GM21528 (cell line): ENCODE results near the gene UNCX.

Source experiments
- ATAC-seq: cut with Tn5 transposase; IDR thresholded peaks from one replicate; pipeline ENCODE4 v1.9.1; 2021; ENCODE audit warnings: mild to moderate bottlenecking, moderate library complexity; ENCODE audit not compliant: unreplicated experiment, low FRiP score

The UNCX gene

GRCh38 chr7:1241603-1242255 lies 9.1 kb downstream of the UNCX start:
- no peak for ATAC-seq

GRCh38 chr7:1242256-1242605 lies 9.6 kb downstream of the UNCX start:
- ATAC-seq, result no peak

GRCh38 chr7:1242606-1243289 lies 10.1 kb downstream of the UNCX start:
- no peak for ATAC-seq

- ATAC-seq, result no peak
Observed at GRCh38 chr7:1243290-1243963, 10.8 kb downstream of the UNCX start.

GRCh38 chr7:1243964-1244416 lies 11.3 kb downstream of the UNCX start:
- no peak for ATAC-seq

GRCh38 chr7:1244700-1245523 lies 12.2 kb downstream of the UNCX start:
- ATAC-seq, result no peak

GRCh38 chr7:1245524-1246050 lies 12.9 kb downstream of the UNCX start:
- no peak for ATAC-seq

- no peak for ATAC-seq
Observed at GRCh38 chr7:1246160-1246870, 13.6 kb downstream of the UNCX start.

GRCh38 chr7:1246871-1247526 lies 14.3 kb downstream of the UNCX start:
- no peak for ATAC-seq

GRCh38 chr7:1247527-1248041 lies 14.9 kb downstream of the UNCX start:
- no peak for ATAC-seq

GRCh38 chr7:1248143-1248915 lies 15.7 kb downstream of the UNCX start:
- ATAC-seq, result no peak

- ATAC-seq, result no peak
Observed at GRCh38 chr7:1248916-1249581, 16.4 kb downstream of the UNCX start.

- ATAC-seq, result no peak
Observed at GRCh38 chr7:1249731-1250130, 17.1 kb downstream of the UNCX start.

- no peak for ATAC-seq
Observed at GRCh38 chr7:1250901-1251300, 18.2 kb downstream of the UNCX start.

- no peak for ATAC-seq
Observed at GRCh38 chr7:1251796-1252539, 19.3 kb downstream of the UNCX start.

GRCh38 chr7:1252540-1253090 lies 19.9 kb downstream of the UNCX start:
- ATAC-seq, result no peak

GRCh38 chr7:1253681-1254181 lies 21.1 kb downstream of the UNCX start:
- ATAC-seq, result no peak
